ENCODE data around the gene TMED1. TPM values are rescaled to one million over a fixed set of nuclear protein-coding genes. Genes with fewer than 3 reads are reported as not detected.

Gene TMED1, protein sequence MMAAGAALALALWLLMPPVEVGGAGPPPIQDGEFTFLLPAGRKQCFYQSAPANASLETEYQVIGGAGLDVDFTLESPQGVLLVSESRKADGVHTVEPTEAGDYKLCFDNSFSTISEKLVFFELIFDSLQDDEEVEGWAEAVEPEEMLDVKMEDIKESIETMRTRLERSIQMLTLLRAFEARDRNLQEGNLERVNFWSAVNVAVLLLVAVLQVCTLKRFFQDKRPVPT
- 49.0 and 91.5 TPM in 2 replicates for total RNA-seq

GRCh38 chr19:10835754-10836478 is at the start of gene TMED1:
TMED1 (minus strand) TSS chr19:10836212; CDS start chr19:10836191, 21 bp downstream.

GRCh38 chr19:10870955-10871603 is 35.1 kb upstream of the TMED1 start, which contains the start of gene CARM1:
CARM1 (plus strand) TSS chr19:10871553; CDS start chr19:10871703, 150 bp downstream.

DNA sequence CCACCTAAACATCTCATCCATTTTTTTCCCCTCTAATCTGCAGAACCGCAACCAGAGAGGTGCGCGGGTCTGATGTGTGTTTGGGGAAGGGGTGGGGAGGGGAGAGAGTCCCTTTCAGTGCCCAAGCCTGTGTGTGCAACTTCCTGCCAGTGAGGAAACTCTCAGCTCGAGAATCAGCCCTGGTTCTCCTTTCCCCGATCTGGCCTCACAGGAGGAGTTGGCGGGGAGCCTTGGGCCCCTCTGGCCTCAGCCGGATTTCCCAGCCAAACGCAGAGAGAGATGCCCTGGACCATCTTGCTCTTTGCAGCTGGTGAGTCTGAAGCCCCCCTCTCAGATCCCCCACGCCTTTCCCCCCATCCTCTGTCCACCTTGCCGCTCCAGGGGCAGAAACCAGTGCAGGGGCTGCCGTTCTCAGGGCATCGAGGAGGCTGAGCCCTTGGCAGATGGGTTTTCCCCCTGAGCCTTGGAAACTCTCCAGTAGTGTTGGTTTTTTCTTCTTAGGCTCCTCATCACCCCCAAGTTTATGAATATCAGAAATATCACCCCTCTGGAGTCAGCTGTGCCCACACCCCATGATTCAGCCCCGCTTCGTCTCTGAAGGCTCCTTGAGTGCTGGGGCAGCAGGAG is 12.3 kb upstream of the TMED1 start, which contains the start of gene C19orf38:
C19orf38 (plus strand) TSS at position 186 of the 627 bp plus-strand sequence; CDS start at position 280, 94 bp downstream.

Other genes starting within 250 kb of the TMED1 start
- not detected in 2 replicates for gene AP1M2, start 248.9 kb downstream of the TMED1 start, total RNA-seq
- gene SLC44A2, start 210.7 kb downstream of the TMED1 start, total RNA-seq = 42.5 and 59.3 TPM in 2 replicates
- gene ILF3, start 181.9 kb downstream of the TMED1 start, total RNA-seq = 87.6 and 151 TPM in 2 replicates
- gene QTRT1, start 134.8 kb downstream of the TMED1 start, total RNA-seq = 20.1 and 26.4 TPM in 2 replicates
- 76.6 and 120 TPM in 2 replicates for gene DNM2, start 118.1 kb downstream of the TMED1 start, total RNA-seq
- 0.30 and 0.69 TPM in 2 replicates for gene C19orf38, start 12.2 kb upstream of the TMED1 start, total RNA-seq
- 18.1 and 50.1 TPM in 2 replicates for gene CARM1, start 35.3 kb upstream of the TMED1 start, total RNA-seq
- gene YIPF2, start 92.4 kb upstream of the TMED1 start, total RNA-seq = 119 and 165 TPM in 2 replicates
- 33.9 and 39.5 TPM in 2 replicates for gene TIMM29, start 92.6 kb upstream of the TMED1 start, total RNA-seq
- 74.2 and 163 TPM in 2 replicates for gene SMARCA4, start 124.8 kb upstream of the TMED1 start, total RNA-seq